ENCODE measurements around the gene DNM3. TPM values are rescaled to one million over a fixed set of nuclear protein-coding genes. Genes with fewer than 3 reads are reported as not detected.

The DNM3 gene
- total and polyA plus RNA-seq, 2 experiments from 2014 or later, result 5.2 to 12.2 TPM

DNA sequence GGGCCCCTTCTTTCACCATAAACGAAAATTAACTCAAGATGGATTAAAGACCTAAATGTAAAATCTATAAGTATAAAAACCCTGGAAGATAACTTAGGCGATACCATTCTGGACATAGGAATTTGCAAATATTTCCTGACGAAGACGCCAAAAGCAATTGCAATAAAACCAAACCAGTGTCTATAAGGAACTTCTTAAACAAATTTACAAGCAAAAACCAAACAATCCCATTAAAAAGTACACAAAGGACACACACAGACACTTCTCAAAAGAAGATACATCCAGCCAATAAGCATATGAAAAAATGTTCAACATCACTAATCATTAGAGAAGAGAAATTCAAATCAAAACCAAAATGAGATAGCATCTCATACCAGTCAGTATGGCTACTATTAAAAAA lies 500.4 kb downstream of the DNM3 start:
- peaks cover 7% of the 10 kb centered on the region; the same call in 2 of the 3 replicates for H3K36me3 Mint-ChIP-seq (ENCODE audit: low read depth)
- no peak for ATAC-seq
- no peak overlapping the region for H2AFZ ChIP-seq
- no peaks in the 10 kb centered on the region for H3K27me3 Mint-ChIP-seq (ENCODE audit: insufficient read depth, low read depth, poor library complexity)
- no peaks in the 10 kb centered on the region for H3K27me3 ChIP-seq (ENCODE audit: insufficient read depth)
- H3K4me2 ChIP-seq, result no peak overlapping the region
- H3K27ac Mint-ChIP-seq, result no peak overlapping the region
- H4K20me1 ChIP-seq (replicated peaks; ENCODE audit: insufficient read depth), result no peaks in the 10 kb centered on the region
- no peak overlapping the region for H3K4me3 Mint-ChIP-seq
- peaks cover 6% of the 10 kb centered on the region for H3K9me3 Mint-ChIP-seq
- no peak overlapping the region for H3K27ac ChIP-seq (ENCODE audit: low read depth)
- DNase-seq (ENCODE audit: low spot score), result no peak
- peaks cover 24% of the 10 kb centered on the region for H3K4me1 Mint-ChIP-seq
- no peaks in the 10 kb centered on the region for H3K79me2 ChIP-seq (replicated peaks; ENCODE audit: insufficient read depth)
- H3F3A ChIP-seq (replicated peaks; ENCODE audit: low read depth), result no peaks in the 10 kb centered on the region
- 0 out of 2 replicates have a peak, but pooled peaks cover 4% of the 10 kb centered on the region for H3K9me2 ChIP-seq (ENCODE audit: insufficient read depth)
- no peak for TF ChIP-seq EZH2phosphoT487 (IDR thresholded peaks at IDR 0.05; ENCODE audit: unreplicated experiment)
- no peak for TF ChIP-seq EZH2 (IDR thresholded peaks at IDR 0.05; ENCODE audit: low read depth, unreplicated experiment)
- TF ChIP-seq, protein P1, sequence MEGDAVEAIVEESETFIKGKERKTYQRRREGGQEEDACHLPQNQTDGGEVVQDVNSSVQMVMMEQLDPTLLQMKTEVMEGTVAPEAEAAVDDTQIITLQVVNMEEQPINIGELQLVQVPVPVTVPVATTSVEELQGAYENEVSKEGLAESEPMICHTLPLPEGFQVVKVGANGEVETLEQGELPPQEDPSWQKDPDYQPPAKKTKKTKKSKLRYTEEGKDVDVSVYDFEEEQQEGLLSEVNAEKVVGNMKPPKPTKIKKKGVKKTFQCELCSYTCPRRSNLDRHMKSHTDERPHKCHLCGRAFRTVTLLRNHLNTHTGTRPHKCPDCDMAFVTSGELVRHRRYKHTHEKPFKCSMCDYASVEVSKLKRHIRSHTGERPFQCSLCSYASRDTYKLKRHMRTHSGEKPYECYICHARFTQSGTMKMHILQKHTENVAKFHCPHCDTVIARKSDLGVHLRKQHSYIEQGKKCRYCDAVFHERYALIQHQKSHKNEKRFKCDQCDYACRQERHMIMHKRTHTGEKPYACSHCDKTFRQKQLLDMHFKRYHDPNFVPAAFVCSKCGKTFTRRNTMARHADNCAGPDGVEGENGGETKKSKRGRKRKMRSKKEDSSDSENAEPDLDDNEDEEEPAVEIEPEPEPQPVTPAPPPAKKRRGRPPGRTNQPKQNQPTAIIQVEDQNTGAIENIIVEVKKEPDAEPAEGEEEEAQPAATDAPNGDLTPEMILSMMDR (conservative IDR thresholded peaks at IDR 0.05; ENCODE audit: low read depth in 2 of 2), result no peak
- TF ChIP-seq CREB1 (CRISPR knock-in tag; IDR thresholded peaks at IDR 0.05; ENCODE audit: low read depth), result no peak
- TF ChIP-seq, protein P2, sequence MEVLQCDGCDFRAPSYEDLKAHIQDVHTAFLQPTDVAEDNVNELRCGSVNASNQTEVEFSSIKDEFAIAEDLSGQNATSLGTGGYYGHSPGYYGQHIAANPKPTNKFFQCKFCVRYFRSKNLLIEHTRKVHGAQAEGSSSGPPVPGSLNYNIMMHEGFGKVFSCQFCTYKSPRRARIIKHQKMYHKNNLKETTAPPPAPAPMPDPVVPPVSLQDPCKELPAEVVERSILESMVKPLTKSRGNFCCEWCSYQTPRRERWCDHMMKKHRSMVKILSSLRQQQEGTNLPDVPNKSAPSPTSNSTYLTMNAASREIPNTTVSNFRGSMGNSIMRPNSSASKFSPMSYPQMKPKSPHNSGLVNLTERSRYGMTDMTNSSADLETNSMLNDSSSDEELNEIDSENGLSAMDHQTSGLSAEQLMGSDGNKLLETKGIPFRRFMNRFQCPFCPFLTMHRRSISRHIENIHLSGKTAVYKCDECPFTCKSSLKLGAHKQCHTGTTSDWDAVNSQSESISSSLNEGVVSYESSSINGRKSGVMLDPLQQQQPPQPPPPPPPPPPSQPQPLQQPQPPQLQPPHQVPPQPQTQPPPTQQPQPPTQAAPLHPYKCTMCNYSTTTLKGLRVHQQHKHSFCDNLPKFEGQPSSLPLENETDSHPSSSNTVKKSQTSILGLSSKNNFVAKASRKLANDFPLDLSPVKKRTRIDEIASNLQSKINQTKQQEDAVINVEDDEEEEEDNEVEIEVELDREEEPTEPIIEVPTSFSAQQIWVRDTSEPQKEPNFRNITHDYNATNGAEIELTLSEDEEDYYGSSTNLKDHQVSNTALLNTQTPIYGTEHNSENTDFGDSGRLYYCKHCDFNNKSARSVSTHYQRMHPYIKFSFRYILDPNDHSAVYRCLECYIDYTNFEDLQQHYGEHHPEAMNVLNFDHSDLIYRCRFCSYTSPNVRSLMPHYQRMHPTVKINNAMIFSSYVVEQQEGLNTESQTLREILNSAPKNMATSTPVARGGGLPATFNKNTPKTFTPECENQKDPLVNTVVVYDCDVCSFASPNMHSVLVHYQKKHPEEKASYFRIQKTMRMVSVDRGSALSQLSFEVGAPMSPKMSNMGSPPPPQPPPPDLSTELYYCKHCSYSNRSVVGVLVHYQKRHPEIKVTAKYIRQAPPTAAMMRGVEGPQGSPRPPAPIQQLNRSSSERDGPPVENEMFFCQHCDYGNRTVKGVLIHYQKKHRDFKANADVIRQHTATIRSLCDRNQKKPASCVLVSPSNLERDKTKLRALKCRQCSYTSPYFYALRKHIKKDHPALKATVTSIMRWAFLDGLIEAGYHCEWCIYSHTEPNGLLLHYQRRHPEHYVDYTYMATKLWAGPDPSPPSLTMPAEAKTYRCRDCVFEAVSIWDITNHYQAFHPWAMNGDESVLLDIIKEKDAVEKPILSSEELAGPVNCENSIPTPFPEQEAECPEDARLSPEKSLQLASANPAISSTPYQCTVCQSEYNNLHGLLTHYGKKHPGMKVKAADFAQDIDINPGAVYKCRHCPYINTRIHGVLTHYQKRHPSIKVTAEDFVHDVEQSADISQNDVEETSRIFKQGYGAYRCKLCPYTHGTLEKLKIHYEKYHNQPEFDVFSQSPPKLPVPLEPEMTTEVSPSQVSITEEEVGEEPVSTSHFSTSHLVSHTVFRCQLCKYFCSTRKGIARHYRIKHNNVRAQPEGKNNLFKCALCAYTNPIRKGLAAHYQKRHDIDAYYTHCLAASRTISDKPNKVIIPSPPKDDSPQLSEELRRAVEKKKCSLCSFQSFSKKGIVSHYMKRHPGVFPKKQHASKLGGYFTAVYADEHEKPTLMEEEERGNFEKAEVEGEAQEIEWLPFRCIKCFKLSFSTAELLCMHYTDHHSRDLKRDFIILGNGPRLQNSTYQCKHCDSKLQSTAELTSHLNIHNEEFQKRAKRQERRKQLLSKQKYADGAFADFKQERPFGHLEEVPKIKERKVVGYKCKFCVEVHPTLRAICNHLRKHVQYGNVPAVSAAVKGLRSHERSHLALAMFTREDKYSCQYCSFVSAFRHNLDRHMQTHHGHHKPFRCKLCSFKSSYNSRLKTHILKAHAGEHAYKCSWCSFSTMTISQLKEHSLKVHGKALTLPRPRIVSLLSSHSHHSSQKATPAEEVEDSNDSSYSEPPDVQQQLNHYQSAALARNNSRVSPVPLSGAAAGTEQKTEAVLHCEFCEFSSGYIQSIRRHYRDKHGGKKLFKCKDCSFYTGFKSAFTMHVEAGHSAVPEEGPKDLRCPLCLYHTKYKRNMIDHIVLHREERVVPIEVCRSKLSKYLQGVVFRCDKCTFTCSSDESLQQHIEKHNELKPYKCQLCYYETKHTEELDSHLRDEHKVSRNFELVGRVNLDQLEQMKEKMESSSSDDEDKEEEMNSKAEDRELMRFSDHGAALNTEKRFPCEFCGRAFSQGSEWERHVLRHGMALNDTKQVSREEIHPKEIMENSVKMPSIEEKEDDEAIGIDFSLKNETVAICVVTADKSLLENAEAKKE (CRISPR knock-in tag; IDR thresholded peaks at IDR 0.05), result no peak
- TF ChIP-seq, protein P3, sequence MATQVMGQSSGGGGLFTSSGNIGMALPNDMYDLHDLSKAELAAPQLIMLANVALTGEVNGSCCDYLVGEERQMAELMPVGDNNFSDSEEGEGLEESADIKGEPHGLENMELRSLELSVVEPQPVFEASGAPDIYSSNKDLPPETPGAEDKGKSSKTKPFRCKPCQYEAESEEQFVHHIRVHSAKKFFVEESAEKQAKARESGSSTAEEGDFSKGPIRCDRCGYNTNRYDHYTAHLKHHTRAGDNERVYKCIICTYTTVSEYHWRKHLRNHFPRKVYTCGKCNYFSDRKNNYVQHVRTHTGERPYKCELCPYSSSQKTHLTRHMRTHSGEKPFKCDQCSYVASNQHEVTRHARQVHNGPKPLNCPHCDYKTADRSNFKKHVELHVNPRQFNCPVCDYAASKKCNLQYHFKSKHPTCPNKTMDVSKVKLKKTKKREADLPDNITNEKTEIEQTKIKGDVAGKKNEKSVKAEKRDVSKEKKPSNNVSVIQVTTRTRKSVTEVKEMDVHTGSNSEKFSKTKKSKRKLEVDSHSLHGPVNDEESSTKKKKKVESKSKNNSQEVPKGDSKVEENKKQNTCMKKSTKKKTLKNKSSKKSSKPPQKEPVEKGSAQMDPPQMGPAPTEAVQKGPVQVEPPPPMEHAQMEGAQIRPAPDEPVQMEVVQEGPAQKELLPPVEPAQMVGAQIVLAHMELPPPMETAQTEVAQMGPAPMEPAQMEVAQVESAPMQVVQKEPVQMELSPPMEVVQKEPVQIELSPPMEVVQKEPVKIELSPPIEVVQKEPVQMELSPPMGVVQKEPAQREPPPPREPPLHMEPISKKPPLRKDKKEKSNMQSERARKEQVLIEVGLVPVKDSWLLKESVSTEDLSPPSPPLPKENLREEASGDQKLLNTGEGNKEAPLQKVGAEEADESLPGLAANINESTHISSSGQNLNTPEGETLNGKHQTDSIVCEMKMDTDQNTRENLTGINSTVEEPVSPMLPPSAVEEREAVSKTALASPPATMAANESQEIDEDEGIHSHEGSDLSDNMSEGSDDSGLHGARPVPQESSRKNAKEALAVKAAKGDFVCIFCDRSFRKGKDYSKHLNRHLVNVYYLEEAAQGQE (IDR thresholded peaks at IDR 0.05; ENCODE audit: unreplicated experiment), result no peak
- TF ChIP-seq NANOG (IDR thresholded peaks at IDR 0.05; ENCODE audit: borderline replicate concordance), result no peak
- no peak for TF ChIP-seq STAT1 (IDR thresholded peaks at IDR 0.05; ENCODE audit: unreplicated experiment)
- H3K4me3 ChIP-seq, result no peak overlapping the region
- peaks cover 25% of the 10 kb centered on the region for H3K4me1 ChIP-seq (ENCODE audit: insufficient read depth)
- no peaks in the 10 kb centered on the region for H3K36me3 ChIP-seq (ENCODE audit: insufficient read depth)
